Measurements from ENCODE around the gene SUSD6. TPM values are rescaled to one million over a fixed set of nuclear protein-coding genes. Genes with fewer than 3 reads are reported as not detected.
A peak's percentile ranks its signal among the peaks of the same experiment; 100 is the strongest.
"Not testable (repeated sequence)": the region's sequence is repeated elsewhere in the genome, so short reads cannot be mapped to it uniquely, and the experiment has no call there.

SUSD6 gene
- total RNA-seq, 1 donor from 2014 or later: 23.9 TPM

DNA sequence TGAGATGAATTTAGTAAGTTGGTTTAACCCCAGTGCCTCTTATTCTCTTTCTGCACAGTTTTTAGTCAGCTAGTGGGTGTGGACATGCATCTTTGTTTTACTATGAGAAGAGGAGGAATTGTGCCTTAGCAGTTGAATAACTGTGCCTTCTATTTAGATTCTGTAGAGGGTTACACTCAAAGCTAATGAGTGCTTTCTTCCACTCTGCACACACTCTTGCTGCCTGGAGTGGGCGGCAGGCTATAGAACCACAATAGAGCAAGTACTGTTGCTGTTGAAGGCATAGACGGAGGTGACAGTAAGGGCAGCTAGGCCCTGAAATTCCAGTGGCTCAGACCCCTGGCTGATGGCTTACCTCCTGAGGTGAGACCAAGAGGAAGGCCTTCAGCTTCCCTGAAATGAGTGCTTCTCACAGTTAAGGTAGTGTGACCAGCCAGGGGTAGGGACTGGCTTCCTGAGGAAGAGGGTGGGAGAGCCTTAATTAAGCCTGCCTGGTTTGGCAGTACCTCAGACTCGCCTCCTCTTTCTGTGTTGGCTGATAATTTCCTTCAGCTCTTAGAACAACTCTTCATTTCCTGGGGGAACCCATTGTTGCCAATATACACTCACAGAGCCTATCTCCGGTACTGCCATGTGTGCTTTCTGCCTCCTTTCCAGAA is 24.7 kb downstream of the SUSD6 start:
- intact Hi-C loops (cut with micrococcal nuclease): no loop called here
- H3K36me3 ChIP-seq: no peaks in the 10 kb centered on the region
- TF ChIP-seq, protein P1, sequence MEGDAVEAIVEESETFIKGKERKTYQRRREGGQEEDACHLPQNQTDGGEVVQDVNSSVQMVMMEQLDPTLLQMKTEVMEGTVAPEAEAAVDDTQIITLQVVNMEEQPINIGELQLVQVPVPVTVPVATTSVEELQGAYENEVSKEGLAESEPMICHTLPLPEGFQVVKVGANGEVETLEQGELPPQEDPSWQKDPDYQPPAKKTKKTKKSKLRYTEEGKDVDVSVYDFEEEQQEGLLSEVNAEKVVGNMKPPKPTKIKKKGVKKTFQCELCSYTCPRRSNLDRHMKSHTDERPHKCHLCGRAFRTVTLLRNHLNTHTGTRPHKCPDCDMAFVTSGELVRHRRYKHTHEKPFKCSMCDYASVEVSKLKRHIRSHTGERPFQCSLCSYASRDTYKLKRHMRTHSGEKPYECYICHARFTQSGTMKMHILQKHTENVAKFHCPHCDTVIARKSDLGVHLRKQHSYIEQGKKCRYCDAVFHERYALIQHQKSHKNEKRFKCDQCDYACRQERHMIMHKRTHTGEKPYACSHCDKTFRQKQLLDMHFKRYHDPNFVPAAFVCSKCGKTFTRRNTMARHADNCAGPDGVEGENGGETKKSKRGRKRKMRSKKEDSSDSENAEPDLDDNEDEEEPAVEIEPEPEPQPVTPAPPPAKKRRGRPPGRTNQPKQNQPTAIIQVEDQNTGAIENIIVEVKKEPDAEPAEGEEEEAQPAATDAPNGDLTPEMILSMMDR (IDR thresholded peaks at IDR 0.05; ENCODE audit: borderline replicate concordance): no peak
- H3K4me3 ChIP-seq: peak overlapping the region; percentile 17
- no peak for DNase-seq
- H3K27me3 ChIP-seq (ENCODE audit: low read depth): no peaks in the 10 kb centered on the region
- H3K27ac ChIP-seq (replicated peaks): peak overlapping the region; percentile 81
- H3K4me1 ChIP-seq: peaks cover 95% of the 10 kb centered on the region
- peaks cover 5% of the 10 kb centered on the region for H3K9me3 ChIP-seq (replicated peaks)

DNA sequence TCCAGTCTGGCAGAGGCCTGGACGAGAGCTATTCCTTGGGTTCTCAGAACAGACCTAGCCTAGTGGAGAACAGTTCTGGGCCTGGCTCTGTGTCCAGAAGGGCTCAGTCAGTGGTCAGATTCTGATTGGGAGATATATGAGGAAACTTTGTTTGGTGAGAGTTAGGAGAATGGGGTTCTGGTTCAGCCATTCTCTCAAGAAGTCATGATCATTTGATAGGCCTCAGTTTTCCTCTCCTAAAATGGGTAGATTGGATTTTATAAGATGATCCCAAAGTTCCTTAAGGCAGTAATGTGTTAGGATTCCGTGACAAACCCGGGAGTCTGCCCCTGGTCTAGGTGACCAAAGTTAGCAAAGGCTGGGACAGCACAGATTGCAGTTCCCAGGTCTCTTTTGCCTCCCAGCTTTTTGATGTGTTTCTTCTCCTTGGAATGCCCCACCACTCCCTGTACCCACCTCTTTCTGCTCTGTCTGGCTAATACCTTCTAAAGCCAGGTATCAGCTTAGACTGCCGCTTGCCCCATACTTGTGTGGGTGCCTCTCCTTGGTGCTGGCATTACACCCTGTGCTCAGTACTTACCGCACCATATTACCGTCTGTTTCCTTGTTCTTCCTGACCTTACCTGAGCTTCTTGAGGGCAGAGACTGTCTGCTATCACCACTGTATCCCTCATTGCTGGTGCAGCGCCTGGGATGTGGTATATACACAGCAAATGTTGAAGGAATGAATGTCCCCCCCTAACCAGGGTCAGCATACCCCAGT is 25.5 kb downstream of the SUSD6 start:
- no peak for DNase-seq
- peaks cover 87% of the 10 kb centered on the region for H3K4me1 ChIP-seq
- intact Hi-C loops (cut with micrococcal nuclease): no loop called here
- H3K36me3 ChIP-seq: no peaks in the 10 kb centered on the region
- peaks cover 7% of the 10 kb centered on the region for H3K9me3 ChIP-seq (replicated peaks)
- H3K4me3 ChIP-seq: peak overlapping the region; percentile 17
- no peaks in the 10 kb centered on the region for H3K27me3 ChIP-seq (ENCODE audit: low read depth)
- TF ChIP-seq, protein P1 (IDR thresholded peaks at IDR 0.05; ENCODE audit: borderline replicate concordance): no peak
- peak overlapping the region; percentile 81 for H3K27ac ChIP-seq (replicated peaks)

GRCh38 chr14:69637503-69638031 is 26.2 kb downstream of the SUSD6 start:
- intact Hi-C loops (cut with micrococcal nuclease): no loop called here
- DNase-seq: peak; percentile 46

DNA sequence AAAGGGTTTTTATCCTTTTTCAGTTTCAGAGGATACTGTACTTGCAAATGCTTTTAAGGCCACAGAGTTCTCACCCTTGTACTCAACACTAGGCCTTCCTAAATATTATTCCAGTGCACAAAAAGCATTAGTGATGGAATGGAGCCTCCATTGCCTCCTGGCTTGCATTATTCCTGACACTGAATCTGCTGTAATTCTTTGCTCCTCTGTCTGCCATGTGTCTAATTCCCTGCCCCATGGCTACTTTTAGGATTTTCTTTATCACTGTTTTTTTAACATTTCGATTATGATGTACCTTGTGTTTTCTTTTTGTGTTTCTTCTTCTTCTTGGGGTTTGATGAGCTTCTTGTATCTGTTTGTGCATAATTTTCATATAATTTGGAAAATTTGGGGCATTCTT is 29.5 kb downstream of the SUSD6 start:
- no peak for DNase-seq
- Histone ChIP-seq H3K4me3 (no peak overlapping the region), H3K9me3 (replicated peaks) (peaks cover 7% of the 10 kb centered on the region), H3K4me1 (peaks cover 79% of the 10 kb centered on the region), H3K27ac (replicated peaks) (no peak overlapping the region), H3K27me3 (ENCODE audit: low read depth) (no peaks in the 10 kb centered on the region), H3K36me3 (no peaks in the 10 kb centered on the region)
- TF ChIP-seq, protein P1 (IDR thresholded peaks at IDR 0.05; ENCODE audit: borderline replicate concordance): no peak
- intact Hi-C loops (cut with micrococcal nuclease): no loop called here

More at GRCh38 chr14:69637503-69638031, 26.2 kb downstream of the SUSD6 start:
- no peaks in the 10 kb centered on the region for H3K36me3 ChIP-seq
- peak overlapping the region; percentile 81 for H3K27ac ChIP-seq (replicated peaks)
- H3K4me3 ChIP-seq: no peak overlapping the region
- H3K4me1 ChIP-seq: peaks cover 84% of the 10 kb centered on the region
- TF ChIP-seq, protein P1 (IDR thresholded peaks at IDR 0.05; ENCODE audit: borderline replicate concordance): no peak
- no peaks in the 10 kb centered on the region for H3K27me3 ChIP-seq (ENCODE audit: low read depth)
- H3K9me3 ChIP-seq (replicated peaks): peaks cover 7% of the 10 kb centered on the region

- H3K36me3 ChIP-seq; DNase-seq; H3K27me3 ChIP-seq (ENCODE audit: low read depth); H3K9me3 ChIP-seq (replicated peaks); intact Hi-C loops (cut with micrococcal nuclease); H3K4me3 ChIP-seq: not testable (repeated sequence)
- H3K27ac ChIP-seq (replicated peaks): peak overlapping the region; percentile 51
- peaks cover 73% of the 10 kb centered on the region for H3K4me1 ChIP-seq
Measured at GRCh38 chr14:69642212-69642793, 30.9 kb downstream of the SUSD6 start.

Data from left ventricle myocardium inferior (tissue), 1 donor.